Right cardiac atrium (tissue), 5 donors: ENCODE data around the gene TUBB6. TPM values are rescaled to one million over a fixed set of nuclear protein-coding genes. Genes with fewer than 3 reads are reported as not detected.

ENCODE experiments used
- ATAC-seq, 2 donors: fragments of 200-7000 bp; cut with Tn5 transposase; one replicate each; pipeline versions ENCODE4 v1.8.0 to v1.9.1; 2020; ENCODE audit warnings: moderate library complexity in 2 of 2, mild to moderate bottlenecking in 1 of 2
- DNase-seq, 3 donors: peaks; one replicate each; pipeline ENCODE4 v3.0.0-alpha.2; 2020
- H3K27ac ChIP-seq: one replicate; pipeline ENCODE4 v1.5.1; 2013; ENCODE audit warnings: mild to moderate bottlenecking, low read length, control low read depth, moderate library complexity
- H3K27me3 ChIP-seq: one replicate; pipeline ENCODE4 v1.6.1; 2013; ENCODE audit not compliant: control insufficient read depth, insufficient read depth
- H3K4me1 ChIP-seq: one replicate; pipeline ENCODE4 v1.6.1; 2013; ENCODE audit warnings: low read length; ENCODE audit not compliant: control insufficient read depth, insufficient read depth
- H3K4me3 ChIP-seq: one replicate; pipeline ENCODE4 v1.5.1; 2013; ENCODE audit warnings: low read length, control low read depth
- H3K9me3 ChIP-seq: one replicate; pipeline ENCODE4 v1.6.1; 2013; ENCODE audit warnings: low read length; ENCODE audit not compliant: control insufficient read depth
- WGBS: extraction: QIAGEN DNeasy Blood & Tissue Kit; methylation state at CpG from one replicate; pipeline ENCODE4 v1.1.7; 2013; 5-methylcytosine and 5-hydroxymethylcytosine counted together
- intact Hi-C, 4 donors: fragments of 100-400 bp; cut with DNase I; formaldehyde crosslinking; loops; one replicate each; pipeline versions ENCODE4 v1.11.0 to v1.14.0; 2022 to 2023
- polyA plus RNA-seq: library from polyadenylated mRNA; stranded (reverse); fragments of 200-250 nt; gene quantifications from one replicate; pipeline ENCODE4 v1.2.3, GENCODE V29; 2013
- total RNA-seq, 4 donors: library from RNA; stranded (reverse); fragmentation: NEBNext Ultra II Directional; extraction: Animal tissue kit (Norgen Biotek cat#: 25700); gene quantifications; one replicate each; pipeline ENCODE4 v1.2.1, GENCODE V29; 2021
- donor health status: healthy with polysubstance abuse.
- donor health status: DM: no; HTN: yes; CAD: no.
- donor health status: DM: no; HTN: no; CAD: no.
- donor health status: DM: no; HTN: yes; CAD: no; lungs with severe emphysema.
- donor health status: DM: yes; HTN: yes; CAD: no.

TUBB6 gene
- total and polyA plus RNA-seq, 5 donors, result 69.0 to 189 (median 136) TPM

GRCh38 chr18:12342661-12343060, 34.6 kb downstream of the TUBB6 start:
- 89% methylated on average over 4 of the region's 4 CpGs for WGBS
- ATAC-seq, result no peak
- Histone ChIP-seq H3K27ac (no peak overlapping the region), H3K4me3 (no peak overlapping the region), H3K4me1 (no peaks in the 10 kb centered on the region), H3K27me3 (no peaks in the 10 kb centered on the region), H3K9me3 (no peaks in the 10 kb centered on the region)
- DNase-seq, result no peak
- intact Hi-C loops, result no loop called here

- no peak for ATAC-seq
- no peak overlapping the region for H3K27ac ChIP-seq
- H3K4me3 ChIP-seq, result no peak overlapping the region
- no peak for DNase-seq
- WGBS, result 85% methylated on average over 13 of the region's 13 CpGs
- intact Hi-C loops, result no loop called here
- H3K9me3 ChIP-seq, result no peaks in the 10 kb centered on the region
- H3K4me1 ChIP-seq, result no peaks in the 10 kb centered on the region
- no peaks in the 10 kb centered on the region for H3K27me3 ChIP-seq
Measured at GRCh38 chr18:12345491-12346239, 37.6 kb downstream of the TUBB6 start.

- Histone ChIP-seq H3K4me3 (no peak overlapping the region), H3K9me3 (no peaks in the 10 kb centered on the region), H3K27me3 (no peaks in the 10 kb centered on the region), H3K4me1 (no peaks in the 10 kb centered on the region), H3K27ac (no peak overlapping the region)
- ATAC-seq, result peak; percentile 14 to 36
- 88% methylated on average over 7 of the region's 7 CpGs for WGBS
- no peak for DNase-seq
- intact Hi-C loops, result no loop called here
Measured at GRCh38 chr18:12346240-12346565, 38.2 kb downstream of the TUBB6 start.

- Histone ChIP-seq H3K27me3 (no peaks in the 10 kb centered on the region), H3K4me1 (no peaks in the 10 kb centered on the region), H3K4me3 (no peak overlapping the region), H3K27ac (no peak overlapping the region), H3K9me3 (no peaks in the 10 kb centered on the region)
- DNase-seq (no peak), ATAC-seq (no peak)
- intact Hi-C loops, result no loop called here
- WGBS, result 79% methylated on average over 4 of the region's 4 CpGs
Measured at GRCh38 chr18:12347895-12348294, 39.9 kb downstream of the TUBB6 start.

GRCh38 chr18:12352188-12352587, 44.1 kb downstream of the TUBB6 start:
- Histone ChIP-seq H3K9me3 (no peaks in the 10 kb centered on the region), H3K27me3 (no peaks in the 10 kb centered on the region), H3K4me1 (no peaks in the 10 kb centered on the region), H3K27ac (no peak overlapping the region), H3K4me3 (no peak overlapping the region)
- no peak for DNase-seq
- 90% methylated on average over 5 of the region's 5 CpGs for WGBS
- intact Hi-C loops, result no loop called here
- ATAC-seq, result no peak

GRCh38 chr18:12359515-12359927, 51.5 kb downstream of the TUBB6 start:
- WGBS, result 94% methylated on average over 5 of the region's 5 CpGs
- H3K27ac ChIP-seq, result no peak overlapping the region
- DNase-seq (no peak), ATAC-seq (no peak)
- intact Hi-C loops, result no loop called here
- H3K27me3 ChIP-seq, result no peaks in the 10 kb centered on the region
- no peak overlapping the region for H3K4me3 ChIP-seq
- no peaks in the 10 kb centered on the region for H3K9me3 ChIP-seq
- H3K4me1 ChIP-seq, result no peaks in the 10 kb centered on the region

- no peak overlapping the region for H3K4me3 ChIP-seq
- 57% methylated on average over 3 of the region's 3 CpGs for WGBS
- H3K27me3 ChIP-seq, result no peaks in the 10 kb centered on the region
- H3K27ac ChIP-seq, result peak overlapping the region; percentile 72
- H3K4me1 ChIP-seq, result peaks cover under 1% of the 10 kb centered on the region
- peak; percentile 62 to 71 for ATAC-seq
- intact Hi-C loops, result no loop called here
- peak; percentile 42 to 83 (median 76) for DNase-seq
- H3K9me3 ChIP-seq, result no peaks in the 10 kb centered on the region
Measured at GRCh38 chr18:12361770-12362378, 53.8 kb downstream of the TUBB6 start.

- ATAC-seq, result peak; percentile 70 to 82
- H3K27me3 ChIP-seq, result no peaks in the 10 kb centered on the region
- intact Hi-C loops, result no loop called here
- WGBS, result 35% methylated on average over 11 of the region's 11 CpGs
- no peak overlapping the region for H3K4me3 ChIP-seq
- peak overlapping the region; percentile 84 for H3K27ac ChIP-seq
- DNase-seq, result no peak
- no peaks in the 10 kb centered on the region for H3K9me3 ChIP-seq
- H3K4me1 ChIP-seq, result peaks cover 4% of the 10 kb centered on the region
Measured at GRCh38 chr18:12362473-12363174, 54.6 kb downstream of the TUBB6 start.

GRCh38 chr18:12366379-12366778, 58.3 kb downstream of the TUBB6 start:
- Histone ChIP-seq H3K9me3 (no peaks in the 10 kb centered on the region), H3K27ac (no peak overlapping the region), H3K27me3 (no peaks in the 10 kb centered on the region), H3K4me1 (peaks cover 7% of the 10 kb centered on the region), H3K4me3 (no peak overlapping the region)
- no peak for DNase-seq
- peak; percentile 47 to 56 for ATAC-seq
- 73% methylated on average over 8 of the region's 8 CpGs for WGBS
- intact Hi-C loops, result no loop called here

GRCh38 chr18:12366784-12367183, 58.7 kb downstream of the TUBB6 start:
- no peak overlapping the region for H3K27ac ChIP-seq
- intact Hi-C loops, result no loop called here
- no peaks in the 10 kb centered on the region for H3K9me3 ChIP-seq
- ATAC-seq (no peak), DNase-seq (no peak)
- no peak overlapping the region for H3K4me3 ChIP-seq
- WGBS, result 60% methylated on average over 5 of the region's 5 CpGs
- peaks cover 7% of the 10 kb centered on the region for H3K4me1 ChIP-seq
- no peaks in the 10 kb centered on the region for H3K27me3 ChIP-seq

GRCh38 chr18:12369211-12369610, 61.2 kb downstream of the TUBB6 start:
- no peak overlapping the region for H3K27ac ChIP-seq
- H3K4me1 ChIP-seq, result peaks cover 11% of the 10 kb centered on the region
- no peaks in the 10 kb centered on the region for H3K9me3 ChIP-seq
- DNase-seq (no peak), ATAC-seq (no peak)
- WGBS, result 83% methylated on average over 7 of the region's 7 CpGs
- intact Hi-C loops, result no loop called here
- no peaks in the 10 kb centered on the region for H3K27me3 ChIP-seq
- no peak overlapping the region for H3K4me3 ChIP-seq
